Effector memory CD4-positive, alpha-beta T cell (primary cell): ENCODE measurements around the gene PWWP2B.

ENCODE experiments used
- DNase-seq, 3 donors: peaks; one replicate each; pipeline ENCODE4 v3.0.0-alpha.2; 2020
- H3K27ac ChIP-seq: 2 replicates; pipeline ENCODE4 v1.7.0; 2013; ENCODE audit warnings: mild to moderate bottlenecking, low read length, moderate library complexity; ENCODE audit not compliant: insufficient read depth, poor library complexity, severe bottlenecking
- H3K27me3 ChIP-seq: replicated peaks from 2 replicates; pipeline ENCODE4 v1.7.0; 2013; ENCODE audit warnings: mild to moderate bottlenecking, low read length; ENCODE audit not compliant: insufficient read depth, control insufficient read depth, poor library complexity, severe bottlenecking
- H3K36me3 ChIP-seq: 2 replicates; pipeline ENCODE4 v1.7.0; 2013; ENCODE audit warnings: mild to moderate bottlenecking, low read length, moderate library complexity; ENCODE audit not compliant: control insufficient read depth, insufficient read depth
- H3K4me1 ChIP-seq: 2 replicates; pipeline ENCODE4 v1.7.0; 2013; ENCODE audit warnings: low read length, mild to moderate bottlenecking; ENCODE audit not compliant: control insufficient read depth, insufficient read depth, poor library complexity, severe bottlenecking
- H3K4me3 ChIP-seq: 2 replicates; pipeline ENCODE4 v1.7.0; 2013; ENCODE audit warnings: low read length, low read depth, mild to moderate bottlenecking; ENCODE audit not compliant: insufficient read depth, poor library complexity, severe bottlenecking
- H3K9me3 ChIP-seq: 2 replicates; pipeline ENCODE4 v1.7.0; 2013; ENCODE audit warnings: mild to moderate bottlenecking, low read length, moderate library complexity; ENCODE audit not compliant: control insufficient read depth

Gene PWWP2B

GRCh38 chr10:132423966-132424861, 27.2 kb downstream of the PWWP2B start:
- H3K27ac ChIP-seq, result no peak overlapping the region
- no peaks in the 10 kb centered on the region for H3K9me3 ChIP-seq
- H3K4me3 ChIP-seq, result no peak overlapping the region
- H3K36me3 ChIP-seq, result no peaks in the 10 kb centered on the region
- DNase-seq, result no peak
- no peaks in the 10 kb centered on the region for H3K27me3 ChIP-seq
- peaks cover 21% of the 10 kb centered on the region for H3K4me1 ChIP-seq

GRCh38 chr10:132425029-132425756, 28.2 kb downstream of the PWWP2B start:
- no peaks in the 10 kb centered on the region for H3K9me3 ChIP-seq
- no peaks in the 10 kb centered on the region for H3K36me3 ChIP-seq
- no peaks in the 10 kb centered on the region for H3K27me3 ChIP-seq
- H3K4me3 ChIP-seq, result no peak overlapping the region
- peaks cover 21% of the 10 kb centered on the region for H3K4me1 ChIP-seq
- H3K27ac ChIP-seq, result no peak overlapping the region
- no peak for DNase-seq

GRCh38 chr10:132425757-132426155, 28.8 kb downstream of the PWWP2B start:
- no peak overlapping the region for H3K27ac ChIP-seq
- no peaks in the 10 kb centered on the region for H3K9me3 ChIP-seq
- H3K36me3 ChIP-seq, result no peaks in the 10 kb centered on the region
- H3K4me3 ChIP-seq, result no peak overlapping the region
- peaks cover 16% of the 10 kb centered on the region for H3K4me1 ChIP-seq
- DNase-seq, result no peak
- H3K27me3 ChIP-seq, result no peaks in the 10 kb centered on the region

GRCh38 chr10:132427006-132427771, 30.2 kb downstream of the PWWP2B start:
- no peak for DNase-seq
- no peaks in the 10 kb centered on the region for H3K9me3 ChIP-seq
- no peak overlapping the region for H3K27ac ChIP-seq
- no peaks in the 10 kb centered on the region for H3K36me3 ChIP-seq
- peaks cover 3% of the 10 kb centered on the region for H3K4me1 ChIP-seq
- H3K27me3 ChIP-seq, result no peaks in the 10 kb centered on the region
- H3K4me3 ChIP-seq, result no peak overlapping the region

- Histone ChIP-seq H3K27me3 (no peaks in the 10 kb centered on the region), H3K4me1 (no peaks in the 10 kb centered on the region), H3K27ac (no peak overlapping the region), H3K4me3 (no peak overlapping the region), H3K36me3 (no peaks in the 10 kb centered on the region), H3K9me3 (no peaks in the 10 kb centered on the region)
- no peak for DNase-seq
These were observed 31.0 kb downstream of the PWWP2B start for GRCh38 chr10:132427939-132428367.

- no peak overlapping the region for H3K27ac ChIP-seq
- H3K4me3 ChIP-seq, result no peak overlapping the region
- H3K4me1 ChIP-seq, result no peaks in the 10 kb centered on the region
- H3K27me3 ChIP-seq, result no peaks in the 10 kb centered on the region
- DNase-seq, result no peak
- no peaks in the 10 kb centered on the region for H3K36me3 ChIP-seq
- H3K9me3 ChIP-seq, result no peaks in the 10 kb centered on the region
These were observed 31.5 kb downstream of the PWWP2B start for GRCh38 chr10:132428486-132428995.

GRCh38 chr10:132429281-132430230, 32.6 kb downstream of the PWWP2B start:
- no peaks in the 10 kb centered on the region for H3K27me3 ChIP-seq
- H3K9me3 ChIP-seq, result no peaks in the 10 kb centered on the region
- H3K36me3 ChIP-seq, result no peaks in the 10 kb centered on the region
- DNase-seq, result no peak
- no peak overlapping the region for H3K4me3 ChIP-seq
- no peak overlapping the region for H3K27ac ChIP-seq
- no peaks in the 10 kb centered on the region for H3K4me1 ChIP-seq

- H3K9me3 ChIP-seq, result no peaks in the 10 kb centered on the region
- no peak for DNase-seq
These were observed 33.3 kb downstream of the PWWP2B start for GRCh38 chr10:132430231-132430743.

GRCh38 chr10:132430861-132431271, 33.9 kb downstream of the PWWP2B start:
- Histone ChIP-seq H3K4me3 (no peak overlapping the region), H3K9me3 (no peaks in the 10 kb centered on the region), H3K4me1 (no peaks in the 10 kb centered on the region), H3K36me3 (no peaks in the 10 kb centered on the region), H3K27me3 (no peaks in the 10 kb centered on the region), H3K27ac (no peak overlapping the region)
- no peak for DNase-seq

More at GRCh38 chr10:132430231-132430743, 33.3 kb downstream of the PWWP2B start:
- H3K4me1 ChIP-seq, result no peaks in the 10 kb centered on the region
- H3K36me3 ChIP-seq, result no peaks in the 10 kb centered on the region
- no peak overlapping the region for H3K4me3 ChIP-seq
- no peak overlapping the region for H3K27ac ChIP-seq
- no peaks in the 10 kb centered on the region for H3K27me3 ChIP-seq
